Cortex of kidney (tissue), 1 donor: ENCODE results near the gene STAT3.
"Not testable (repeated sequence)": the region's sequence is repeated elsewhere in the genome, so short reads cannot be mapped to it uniquely, and the experiment has no call there.

ENCODE experiments used
- DNase-seq: peaks from one replicate; lab custom pipeline; 2025; lab: John Stamatoyannopoulos, UW

The STAT3 gene

DNA sequence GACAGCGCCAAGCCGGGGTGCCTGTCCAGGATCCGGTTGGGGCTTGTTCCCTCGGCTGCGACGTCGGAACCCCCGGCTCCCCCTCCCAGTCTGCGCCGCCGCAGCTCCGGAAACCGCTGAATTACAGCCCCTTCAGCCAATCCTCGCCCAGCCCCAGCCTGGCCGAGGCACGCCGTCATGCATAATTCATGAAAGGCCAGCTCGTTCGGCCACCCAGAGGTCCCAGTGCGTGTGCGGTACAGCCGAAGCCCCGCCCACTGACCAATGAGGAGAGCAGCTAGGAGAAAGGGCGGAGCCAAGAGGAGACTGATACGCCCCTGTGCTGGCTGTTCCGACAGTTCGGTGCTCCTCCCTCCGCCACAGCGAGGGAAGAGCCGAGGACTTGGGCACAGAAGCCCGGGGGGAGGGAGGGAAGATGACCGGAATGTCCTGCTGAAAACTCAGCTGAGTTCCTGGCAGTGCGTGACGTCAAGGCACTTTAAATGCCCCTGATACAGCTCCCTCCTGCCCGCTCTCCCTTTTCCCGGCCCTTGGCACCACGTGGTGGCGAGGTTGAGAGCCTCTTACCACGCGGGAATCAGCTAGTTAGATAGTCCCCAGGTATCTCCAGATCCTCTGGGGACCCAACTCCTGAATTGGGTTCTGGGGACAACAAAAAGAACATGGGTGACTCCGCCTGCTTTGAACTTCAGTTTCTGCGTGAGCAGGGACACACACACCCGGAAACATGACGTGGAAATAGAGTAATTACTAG, at the start of gene STAT3:
TSS of gene STAT3 (minus strand) at position 62 of the 754 bp plus-strand sequence. CDS start 39,926 bp downstream, outside the sequence.
- DNase-seq: peak; percentile 96

GRCh38 chr17:42436391-42436790, 48.1 kb upstream of the STAT3 start:
- no peak for DNase-seq

DNA sequence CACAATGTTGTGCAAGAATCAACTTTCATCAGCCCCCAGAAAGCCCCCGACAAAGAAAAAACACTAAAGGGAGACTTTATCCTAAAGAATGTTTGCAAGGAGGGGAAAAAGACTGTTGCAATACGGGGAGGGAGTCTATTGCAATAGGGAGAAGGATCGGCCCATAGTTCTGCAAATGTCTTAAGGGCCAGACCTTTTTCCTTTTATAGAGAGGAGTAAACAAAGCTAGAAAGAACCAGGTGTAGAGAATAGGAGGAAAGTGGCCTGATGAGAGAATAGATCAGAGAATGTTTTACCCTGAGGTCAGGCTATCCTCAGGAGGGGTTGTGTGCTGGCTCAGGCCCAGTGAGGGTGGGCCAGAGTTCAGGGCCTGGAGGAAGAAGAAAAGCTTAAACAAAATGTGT, 43.5 kb upstream of the STAT3 start:
- no peak for DNase-seq

- DNase-seq: no peak
Measured at GRCh38 chr17:42429726-42430447, 41.6 kb upstream of the STAT3 start.

DNA sequence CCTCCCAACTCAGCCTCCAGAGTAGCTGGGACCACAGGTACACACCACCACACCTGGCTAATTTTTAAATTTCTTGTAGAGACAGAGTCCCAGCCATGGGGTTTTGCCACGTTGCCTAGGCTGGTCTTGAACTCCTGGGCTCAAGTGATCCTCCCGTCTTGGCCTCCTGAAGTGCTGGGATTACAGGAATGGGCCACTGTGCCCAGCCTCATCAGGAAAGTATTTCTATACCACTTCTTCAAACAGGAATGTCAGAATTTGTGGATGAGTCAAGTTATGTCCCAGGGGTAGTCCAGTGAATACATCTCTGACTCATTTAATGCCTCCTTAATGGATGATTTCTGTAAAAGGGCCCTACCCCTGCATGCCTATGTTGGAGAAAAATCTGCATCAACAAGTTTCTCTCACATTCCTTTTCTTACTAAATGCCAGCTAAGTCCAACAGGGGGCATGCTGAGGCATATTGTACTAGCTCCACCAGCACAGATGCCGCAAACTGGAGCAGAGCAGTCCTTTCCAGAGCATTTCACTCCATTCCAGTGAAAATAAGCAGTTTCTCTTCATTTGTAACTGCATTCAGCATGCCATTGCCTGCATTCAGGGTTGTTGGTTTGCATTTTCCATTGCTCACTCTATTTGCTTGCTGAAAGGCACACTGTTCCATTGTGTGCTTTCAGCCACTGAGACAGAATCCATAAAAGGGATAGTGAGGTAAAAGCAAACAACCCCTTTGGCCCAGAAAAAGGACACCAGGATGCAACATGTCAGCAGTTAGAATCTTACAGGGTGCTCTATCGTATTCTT, 40.1 kb upstream of the STAT3 start:
- DNase-seq: no peak

- no peak for DNase-seq
Measured at GRCh38 chr17:42424991-42425610, 36.9 kb upstream of the STAT3 start.

DNA sequence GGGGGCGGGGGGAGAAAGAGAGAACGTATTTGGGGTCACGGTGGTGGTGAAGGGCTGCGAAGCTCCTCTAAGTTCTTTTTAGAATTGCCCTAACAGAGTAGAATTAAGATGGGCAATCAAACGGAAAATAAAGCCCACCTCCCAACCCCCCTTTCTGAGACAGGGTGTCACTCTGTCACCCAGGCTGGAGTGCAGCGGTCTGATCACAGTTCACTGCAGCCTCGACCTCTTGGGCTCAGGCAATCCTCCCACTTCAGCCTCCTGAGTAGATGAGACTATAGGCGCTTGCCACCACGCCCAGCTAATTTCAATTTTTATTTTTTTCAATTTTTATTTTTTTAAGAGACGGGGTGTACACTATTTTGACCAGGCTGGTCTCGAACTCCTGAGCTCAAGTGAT, 35.5 kb upstream of the STAT3 start:
- DNase-seq: no peak

DNA sequence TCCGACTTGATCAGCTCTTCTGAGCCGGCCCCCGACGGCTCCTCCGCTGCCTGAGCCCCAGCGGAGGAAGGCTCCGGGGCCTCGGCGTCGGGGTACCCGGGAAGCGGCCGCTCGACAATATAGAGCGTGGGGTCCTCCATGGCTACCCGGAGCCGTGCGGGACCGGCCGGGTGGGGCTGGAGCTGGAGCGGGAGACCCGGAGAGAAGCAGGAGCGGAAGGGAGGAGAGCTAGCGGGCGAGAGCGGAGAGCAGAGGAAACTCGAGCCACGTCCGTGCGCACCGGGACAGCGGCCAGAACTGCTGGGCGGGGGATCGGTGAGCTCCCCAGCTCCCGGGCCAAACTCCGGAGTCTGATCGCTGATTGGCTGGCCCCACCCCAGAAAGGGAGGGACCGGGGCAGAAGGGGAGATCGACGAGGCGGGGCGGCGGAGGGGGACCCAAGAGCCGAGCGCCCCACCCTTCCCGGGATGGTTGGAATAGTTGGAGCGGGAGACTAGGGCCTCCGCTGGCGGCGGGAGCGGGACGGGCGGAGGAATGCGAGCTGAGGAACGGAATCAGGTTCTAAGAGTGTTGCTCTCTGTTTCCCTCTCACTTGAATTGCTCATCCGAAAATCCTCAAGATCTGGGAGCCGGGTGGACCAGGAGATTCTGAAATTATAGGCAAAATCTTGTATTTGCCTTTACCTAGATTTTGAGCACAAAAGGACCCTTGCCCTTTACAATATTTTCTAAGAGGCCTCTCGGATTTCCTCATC, 34.9 kb upstream of the STAT3 start, which contains the start of gene CAVIN1:
TSS of gene CAVIN1 (minus strand) at position 299 of the 755 bp plus-strand sequence. CDS start at position 140, 159 bp downstream.
- DNase-seq: peak; percentile 67

GRCh38 chr17:42422412-42422957, 34.2 kb upstream of the STAT3 start:
- DNase-seq: no peak

- DNase-seq: no peak
Measured at GRCh38 chr17:42421507-42422338, 33.5 kb upstream of the STAT3 start.

- no peak for DNase-seq
Measured at GRCh38 chr17:42421136-42421506, 32.9 kb upstream of the STAT3 start.

DNA sequence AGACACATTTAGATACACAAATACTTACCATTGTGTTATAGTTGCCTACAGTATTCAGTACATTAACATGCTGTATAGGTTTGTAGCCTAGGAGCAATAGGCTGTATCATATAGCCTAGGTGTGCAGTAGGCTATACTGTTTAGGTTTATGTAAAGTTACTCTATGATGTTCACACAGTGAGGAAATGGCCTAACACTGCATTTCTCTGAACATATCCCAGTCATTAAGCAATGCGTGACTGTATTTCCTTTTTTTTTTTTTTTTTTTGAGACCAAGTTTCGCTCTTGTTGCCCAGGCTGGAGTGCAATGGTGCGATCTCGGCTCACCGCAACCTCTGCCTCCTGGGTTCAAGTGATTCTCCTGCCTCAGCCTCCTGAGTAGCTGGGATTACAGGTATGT, 29.7 kb upstream of the STAT3 start:
- DNase-seq: not testable (repeated sequence)

DNA sequence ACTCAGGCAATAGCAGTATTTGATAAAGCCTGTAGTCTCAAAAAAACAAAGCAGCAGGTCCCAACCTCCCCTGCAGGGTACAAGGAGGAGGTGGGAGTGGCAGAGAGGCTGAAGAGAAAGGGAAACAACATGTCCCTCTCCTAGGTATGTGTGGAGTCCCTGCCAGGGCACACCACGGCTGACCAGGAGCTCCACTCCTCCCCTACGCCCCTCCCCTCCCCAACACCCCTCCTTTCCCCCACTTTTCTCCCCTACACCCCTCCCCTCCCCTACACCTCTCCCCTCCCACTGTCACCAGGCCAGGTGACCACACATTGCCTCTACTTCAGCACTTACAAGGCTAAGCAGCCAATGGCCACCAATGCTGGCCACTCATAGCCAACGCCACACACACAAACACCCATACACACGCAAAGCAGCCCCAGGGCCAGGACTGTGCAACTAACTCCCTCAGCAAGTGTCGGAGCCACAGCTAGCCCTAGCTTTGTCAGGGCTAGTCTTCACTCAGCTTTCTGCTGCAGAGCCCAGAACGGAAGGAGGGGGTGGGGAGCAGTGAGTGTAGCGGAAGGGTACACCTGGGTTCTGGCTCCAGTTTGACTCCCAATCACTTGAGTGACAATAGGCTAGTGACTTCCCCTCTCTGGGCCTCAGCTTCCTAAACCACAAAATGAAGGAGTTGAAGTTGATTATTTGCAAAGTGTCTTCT, 26.6 kb upstream of the STAT3 start:
- DNase-seq: no peak

DNA sequence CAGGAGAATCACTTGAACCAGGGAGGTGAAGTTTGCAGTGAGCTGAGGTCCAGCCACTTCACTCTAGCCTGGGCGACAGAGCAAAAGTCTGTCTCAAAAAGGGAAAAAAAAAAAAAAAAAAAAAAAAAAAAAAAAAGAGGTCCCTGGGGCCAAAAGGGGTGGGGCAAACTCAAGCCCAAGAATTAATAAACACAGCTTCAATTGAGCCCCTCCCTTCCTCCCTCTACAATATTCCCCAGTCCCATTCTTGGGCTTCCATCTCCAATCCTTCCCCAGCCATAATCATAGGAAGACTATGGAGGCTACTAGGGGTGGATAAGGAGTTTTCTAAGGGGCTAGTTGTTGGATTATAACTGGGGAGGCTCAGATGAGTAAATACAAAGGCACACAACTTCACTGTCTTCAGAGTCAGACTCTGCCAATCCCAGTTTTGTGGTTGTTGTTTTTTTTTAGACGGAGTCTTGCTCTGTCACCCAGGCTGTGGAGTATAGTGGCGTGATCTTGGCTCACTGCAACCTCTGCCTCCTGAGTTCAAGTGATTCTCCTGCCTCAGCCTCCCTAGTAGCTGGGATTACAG, 25.3 kb upstream of the STAT3 start:
- DNase-seq: no peak

DNA sequence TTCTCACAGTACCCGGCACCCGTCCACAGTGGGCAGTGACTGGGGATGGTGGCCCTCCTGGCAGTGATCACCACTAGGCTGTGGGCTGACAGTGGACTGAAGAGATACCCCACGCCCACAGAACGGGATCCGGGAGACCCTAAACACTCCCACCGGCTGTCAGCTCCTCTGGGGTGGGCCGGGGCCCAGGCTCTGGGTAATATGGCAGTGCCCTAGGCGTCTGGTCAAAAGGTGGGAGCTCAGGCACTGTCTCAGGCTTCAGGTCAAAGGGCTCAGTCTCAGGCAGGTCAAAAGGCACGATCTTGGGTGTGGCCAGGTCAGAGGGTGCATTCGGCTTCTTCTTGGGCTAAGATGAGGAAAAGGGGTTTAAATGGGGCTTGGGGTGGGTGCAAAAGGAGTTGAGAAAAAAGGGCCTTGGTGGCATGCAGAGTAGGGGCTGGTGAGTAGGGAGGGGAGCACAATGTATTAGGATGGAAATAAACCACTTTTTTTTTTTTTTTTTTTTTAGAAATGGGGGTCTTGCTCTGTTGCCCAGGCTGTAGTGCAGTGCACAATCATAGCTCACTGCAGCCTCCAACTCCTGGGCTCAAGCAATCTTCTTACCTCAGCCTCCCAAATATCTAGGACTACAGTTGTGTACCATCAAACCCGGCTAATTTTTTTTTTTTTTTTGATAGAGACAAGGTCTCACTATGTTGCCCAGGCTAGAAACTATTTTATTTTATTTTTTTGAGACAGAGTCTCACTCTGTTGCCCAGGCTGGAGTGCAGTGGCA, 23.9 kb upstream of the STAT3 start:
- DNase-seq: no peak

- no peak for DNase-seq
Measured at GRCh38 chr17:42411361-42411760, 23.1 kb upstream of the STAT3 start.

DNA sequence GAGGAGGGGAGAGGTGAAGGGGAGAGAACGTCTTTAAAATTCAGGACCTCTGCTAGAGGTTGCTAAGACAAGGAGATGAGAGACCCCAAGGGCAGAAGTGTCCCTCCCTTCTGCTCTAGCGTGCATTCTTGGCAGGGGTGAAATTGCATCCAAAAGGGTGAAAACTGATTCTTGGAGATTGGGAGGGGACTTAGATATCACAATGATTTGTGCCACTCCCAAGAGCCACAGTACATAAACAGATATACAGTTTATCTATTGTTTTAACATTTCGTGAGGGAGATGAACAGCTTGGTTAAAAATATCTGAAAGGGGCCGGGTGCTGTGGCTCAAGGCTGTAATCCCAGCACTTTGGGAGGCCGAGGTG, 22.1 kb upstream of the STAT3 start:
- DNase-seq: no peak
